HEK293T (cell line): ENCODE data around the gene PAFAH1B1.

Source experiments
- BHLHE40 ChIP-seq: fragments of 450-650 bp; IDR thresholded peaks from 2 replicates; pipeline ENCODE4 v1.6.1; 2016; ENCODE audit warnings: mild to moderate bottlenecking, moderate library complexity, borderline replicate concordance
- CTBP1 ChIP-seq: fragments of 450-650 bp; IDR thresholded peaks from 2 replicates; pipeline ENCODE4 v1.6.1; 2016; ENCODE audit warnings: borderline replicate concordance
- FOXM1 ChIP-seq: fragments of 450-650 bp; IDR thresholded peaks from 2 replicates; pipeline ENCODE4 v1.6.1; 2017; ENCODE audit warnings: mild to moderate bottlenecking, borderline replicate concordance
- L3MBTL2 ChIP-seq: fragments of 450-650 bp; conservative IDR thresholded peaks from 2 replicates; pipeline ENCODE4 v1.6.1; 2016; ENCODE audit warnings: mild to moderate bottlenecking
- NFRKB ChIP-seq: fragments of 450-650 bp; IDR thresholded peaks from 2 replicates; pipeline ENCODE4 v1.6.1; 2016; ENCODE audit warnings: mild to moderate bottlenecking, moderate library complexity
- SP1 ChIP-seq: fragments of 450-650 bp; IDR thresholded peaks from 2 replicates; pipeline ENCODE4 v1.6.1; 2017
- SUZ12 ChIP-seq: fragments of 450-650 bp; IDR thresholded peaks from 2 replicates; pipeline ENCODE4 v1.6.1; 2016; ENCODE audit warnings: mild to moderate bottlenecking

DNA sequence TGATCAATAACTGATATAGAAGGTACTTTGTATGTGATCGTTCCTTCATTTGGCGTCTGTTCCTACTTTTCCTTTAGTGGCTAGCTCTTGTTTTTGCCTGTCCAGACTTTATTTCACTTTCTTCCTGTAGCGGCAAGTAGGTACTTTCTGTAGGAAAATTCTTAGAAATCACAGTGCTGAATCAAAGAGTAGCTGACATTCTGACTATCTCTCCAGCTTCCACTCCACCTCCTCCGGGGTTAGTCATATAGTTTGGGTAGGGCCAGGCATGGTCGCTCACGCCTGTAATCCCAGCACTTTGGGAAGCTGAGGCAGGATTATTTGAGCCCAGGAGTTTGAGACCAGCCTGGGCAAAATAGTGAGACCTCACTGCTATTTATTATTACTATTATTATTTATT is 29.9 kb upstream of the PAFAH1B1 start:
- no peak for TF ChIP-seq NFRKB
- no peak for TF ChIP-seq SP1
- TF ChIP-seq CTBP1: no peak
- TF ChIP-seq FOXM1: no peak
- no peak for TF ChIP-seq BHLHE40
- TF ChIP-seq L3MBTL2: no peak
- TF ChIP-seq SUZ12: no peak
